Activated T-cell treated with anti-CD3 and anti-CD28 coated beads, Interleukin-2, amount 50 U/mL, for 1 hour (primary cell): ENCODE measurements around the gene CRYZ.
"Not testable (repeated sequence)": the region's sequence is repeated elsewhere in the genome, so short reads cannot be mapped to it uniquely, and the experiment has no call there.

Experiments
- DNase-seq: peaks from one replicate; pipeline ENCODE4 v3.0.0-alpha.2; 2020

The CRYZ gene

GRCh38 chr1:74677926-74678325 lies 54.9 kb downstream of the CRYZ start:
- DNase-seq, result no peak

- no peak for DNase-seq
These were observed 58.4 kb downstream of the CRYZ start for GRCh38 chr1:74674278-74675048.

- DNase-seq, result no peak
These were observed 59.3 kb downstream of the CRYZ start, which contains the start of gene ERICH3 for GRCh38 chr1:74673351-74674111. Gene ERICH3 (minus strand): TSS chr1:74673792. CDS start chr1:74673519, 273 bp downstream.

GRCh38 chr1:74670866-74671265 lies 62.0 kb downstream of the CRYZ start:
- not testable (repeated sequence) for DNase-seq
